SK-N-SH (cell line): ENCODE data around the gene ZNF555.
"Not testable (repeated sequence)": the region's sequence is repeated elsewhere in the genome, so short reads cannot be mapped to it uniquely, and the experiment has no call there.

Source experiments
- CTCF ChIP-seq: fragments of 200-600 bp; sonication (generic); IDR thresholded peaks from 2 replicates; pipeline ENCODE4 v1.6.1; 2017; ENCODE audit warnings: antibody characterized with exemption, mild to moderate bottlenecking, moderate library complexity
- ELF1 ChIP-seq: IDR thresholded peaks from 2 replicates; pipeline ENCODE4 v1.4.0; 2012
- EZH2phosphoT487 ChIP-seq: fragments of 200-600 bp; sonication (generic); IDR thresholded peaks from 2 replicates; pipeline ENCODE4 v1.6.1; 2017; ENCODE audit warnings: low read depth, mixed run types, mild to moderate bottlenecking, antibody characterized with exemption, moderate library complexity, borderline replicate concordance
- MEF2A ChIP-seq: IDR thresholded peaks from 2 replicates; pipeline ENCODE4 v1.4.0; 2012; ENCODE audit warnings: low read depth, borderline replicate concordance
- MXI1 ChIP-seq: IDR thresholded peaks from 2 replicates; pipeline ENCODE4 v1.6.1; 2012; ENCODE audit warnings: mild to moderate bottlenecking, low read depth, low read length, improper control_type of control experiment
- NFIC ChIP-seq: IDR thresholded peaks from 2 replicates; pipeline ENCODE4 v1.4.0; 2012; ENCODE audit warnings: borderline replicate concordance
- POLR2AphosphoS5 ChIP-seq: IDR thresholded peaks from 2 replicates; pipeline ENCODE4 v1.6.1; 2012; ENCODE audit warnings: low read depth, low read length
- RCOR1 ChIP-seq: fragments of 150-350 bp; IDR thresholded peaks from 2 replicates; pipeline ENCODE4 v1.6.1; 2017; ENCODE audit warnings: antibody characterized with exemption, low read length
- SMC3 ChIP-seq: IDR thresholded peaks from 2 replicates; pipeline ENCODE4 v1.6.1; 2012; ENCODE audit warnings: low read depth, low read length, improper control_type of control experiment
- TAF1 ChIP-seq: IDR thresholded peaks from 2 replicates; pipeline ENCODE4 v1.6.1; 2012; ENCODE audit warnings: low read depth, mild to moderate bottlenecking, low read length, moderate library complexity, borderline replicate concordance
- USF2 ChIP-seq: fragments of 150-350 bp; IDR thresholded peaks from 2 replicates; pipeline ENCODE4 v1.6.1; 2017; ENCODE audit warnings: antibody characterized with exemption, low read length, low read depth, borderline replicate concordance
- TF ChIP-seq, protein P1 (sequence below): IDR thresholded peaks from 2 replicates; pipeline ENCODE4 v1.6.1; 2012; ENCODE audit warnings: mild to moderate bottlenecking, low read depth, low read length, moderate library complexity
- TF ChIP-seq, protein P2 (sequence below): IDR thresholded peaks from 2 replicates; pipeline ENCODE4; 2012

DNA sequence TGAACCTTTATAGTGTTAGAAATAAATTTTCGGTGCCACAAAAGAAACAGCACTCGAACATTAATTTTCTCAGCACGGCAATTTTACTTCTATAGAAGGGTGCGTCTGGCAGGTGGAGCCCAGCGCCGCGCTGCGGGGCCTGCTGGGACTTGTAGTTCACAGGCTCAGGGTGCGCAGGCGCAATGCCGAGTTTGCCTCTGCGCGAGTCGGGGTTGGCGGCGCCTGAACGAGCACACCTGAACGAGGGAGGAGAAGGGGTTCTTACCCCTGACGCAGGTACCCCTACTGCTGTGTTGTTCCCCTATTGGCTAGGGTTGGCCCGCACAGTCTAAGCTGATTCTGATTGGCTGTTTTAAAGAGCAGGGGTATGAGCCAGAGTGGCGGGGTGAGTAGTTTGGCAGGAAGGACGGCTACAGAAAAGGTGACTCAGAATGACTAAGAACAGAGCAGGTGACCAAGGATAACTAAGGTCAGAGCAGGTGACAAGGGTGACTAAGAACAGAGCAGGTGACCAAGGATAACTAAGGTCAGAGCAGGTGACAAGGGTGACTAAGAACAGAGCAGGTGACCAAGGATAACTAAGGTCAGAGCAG lies 23.9 kb upstream of the ZNF555 start:
- TF ChIP-seq EZH2phosphoT487, SMC3, MXI1, ELF1, MEF2A, CTCF, TAF1, NFIC, RCOR1, USF2, POLR2AphosphoS5: not testable (repeated sequence)
- TF ChIP-seq, protein P1, sequence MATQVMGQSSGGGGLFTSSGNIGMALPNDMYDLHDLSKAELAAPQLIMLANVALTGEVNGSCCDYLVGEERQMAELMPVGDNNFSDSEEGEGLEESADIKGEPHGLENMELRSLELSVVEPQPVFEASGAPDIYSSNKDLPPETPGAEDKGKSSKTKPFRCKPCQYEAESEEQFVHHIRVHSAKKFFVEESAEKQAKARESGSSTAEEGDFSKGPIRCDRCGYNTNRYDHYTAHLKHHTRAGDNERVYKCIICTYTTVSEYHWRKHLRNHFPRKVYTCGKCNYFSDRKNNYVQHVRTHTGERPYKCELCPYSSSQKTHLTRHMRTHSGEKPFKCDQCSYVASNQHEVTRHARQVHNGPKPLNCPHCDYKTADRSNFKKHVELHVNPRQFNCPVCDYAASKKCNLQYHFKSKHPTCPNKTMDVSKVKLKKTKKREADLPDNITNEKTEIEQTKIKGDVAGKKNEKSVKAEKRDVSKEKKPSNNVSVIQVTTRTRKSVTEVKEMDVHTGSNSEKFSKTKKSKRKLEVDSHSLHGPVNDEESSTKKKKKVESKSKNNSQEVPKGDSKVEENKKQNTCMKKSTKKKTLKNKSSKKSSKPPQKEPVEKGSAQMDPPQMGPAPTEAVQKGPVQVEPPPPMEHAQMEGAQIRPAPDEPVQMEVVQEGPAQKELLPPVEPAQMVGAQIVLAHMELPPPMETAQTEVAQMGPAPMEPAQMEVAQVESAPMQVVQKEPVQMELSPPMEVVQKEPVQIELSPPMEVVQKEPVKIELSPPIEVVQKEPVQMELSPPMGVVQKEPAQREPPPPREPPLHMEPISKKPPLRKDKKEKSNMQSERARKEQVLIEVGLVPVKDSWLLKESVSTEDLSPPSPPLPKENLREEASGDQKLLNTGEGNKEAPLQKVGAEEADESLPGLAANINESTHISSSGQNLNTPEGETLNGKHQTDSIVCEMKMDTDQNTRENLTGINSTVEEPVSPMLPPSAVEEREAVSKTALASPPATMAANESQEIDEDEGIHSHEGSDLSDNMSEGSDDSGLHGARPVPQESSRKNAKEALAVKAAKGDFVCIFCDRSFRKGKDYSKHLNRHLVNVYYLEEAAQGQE, result not testable (repeated sequence)
- TF ChIP-seq, protein P2, sequence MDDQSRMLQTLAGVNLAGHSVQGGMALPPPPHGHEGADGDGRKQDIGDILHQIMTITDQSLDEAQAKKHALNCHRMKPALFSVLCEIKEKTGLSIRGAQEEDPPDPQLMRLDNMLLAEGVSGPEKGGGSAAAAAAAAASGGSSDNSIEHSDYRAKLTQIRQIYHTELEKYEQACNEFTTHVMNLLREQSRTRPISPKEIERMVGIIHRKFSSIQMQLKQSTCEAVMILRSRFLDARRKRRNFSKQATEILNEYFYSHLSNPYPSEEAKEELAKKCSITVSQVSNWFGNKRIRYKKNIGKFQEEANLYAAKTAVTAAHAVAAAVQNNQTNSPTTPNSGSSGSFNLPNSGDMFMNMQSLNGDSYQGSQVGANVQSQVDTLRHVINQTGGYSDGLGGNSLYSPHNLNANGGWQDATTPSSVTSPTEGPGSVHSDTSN, result not testable (repeated sequence)
